OCI-LY7 (cell line): ENCODE data around the gene HOXA7. TPM values are rescaled to one million over a fixed set of nuclear protein-coding genes. Genes with fewer than 3 reads are reported as not detected.

Source experiments
- BruUV-seq: library from RNA; stranded (reverse); fragments of 400-500 nt; replicated peaks from 2 replicates; lab custom pipeline; 2021; lab: Mats Ljungman, UMichigan
- CTCF ChIA-PET: fragments of 300-600 bp; sonication (Branson Sonifier 250); formaldehyde crosslinking; loops from one replicate; lab custom pipeline; 2022; ENCODE audit warnings: antibody characterized with exemption; ENCODE audit not compliant: unreplicated experiment; lab: Charles Lee
- POLR2A ChIA-PET: fragments of 300-600 bp; sonication (Branson Sonifier 250); formaldehyde crosslinking; loops from one replicate; lab custom pipeline; 2022; ENCODE audit warnings: antibody characterized with exemption; lab: Charles Lee
- DNase-seq: peaks from one replicate; pipeline ENCODE4 v3.0.0-alpha.2; 2015; ENCODE audit warnings: low spot score
- H2AFZ ChIP-seq: fragments of 200-600 bp; sonication (generic), shearing (Covaris generic); 2 replicates; pipeline ENCODE4 v1.6.1; 2014; ENCODE audit warnings: mild to moderate bottlenecking, antibody characterized with exemption, low read length, moderate library complexity
- H3K27ac ChIP-seq: fragments of 200-600 bp; sonication (generic); 2 replicates; pipeline ENCODE4 v1.5.1; 2014; ENCODE audit warnings: mixed run types, low read depth, mild to moderate bottlenecking, moderate library complexity, low read length, inconsistent platforms; ENCODE audit not compliant: poor library complexity, severe bottlenecking
- H3K36me3 ChIP-seq: fragments of 200-600 bp; sonication (generic); 2 replicates; pipeline ENCODE4 v1.6.1; 2014; ENCODE audit warnings: mild to moderate bottlenecking, antibody characterized with exemption, low read length, moderate library complexity, mixed read lengths; ENCODE audit not compliant: insufficient read depth
- H3K4me1 ChIP-seq: fragments of 200-600 bp; sonication (generic); 2 replicates; pipeline ENCODE4 v1.5.1; 2014; ENCODE audit warnings: mild to moderate bottlenecking, low read length; ENCODE audit not compliant: insufficient read depth, poor library complexity, severe bottlenecking
- H3K4me2 ChIP-seq: fragments of 200-600 bp; sonication (generic); 2 replicates; pipeline ENCODE4 v1.6.1; 2014; ENCODE audit warnings: mild to moderate bottlenecking, low read length
- H3K4me3 ChIP-seq: fragments of 200-600 bp; sonication (generic); 2 replicates; pipeline ENCODE4 v1.5.1; 2014; ENCODE audit warnings: mild to moderate bottlenecking, low read depth, low read length; ENCODE audit not compliant: poor library complexity, severe bottlenecking
- H3K79me2 ChIP-seq: fragments of 200-600 bp; sonication (generic); 2 replicates; pipeline ENCODE4 v1.6.1; 2016; ENCODE audit warnings: low read depth, mild to moderate bottlenecking, low read length, moderate library complexity, mixed read lengths; ENCODE audit not compliant: insufficient read depth
- H3K9me2 ChIP-seq: fragments of 200-600 bp; sonication (generic); 2 replicates; pipeline ENCODE4 v1.6.1; 2016; ENCODE audit warnings: mild to moderate bottlenecking, low read length, mixed read lengths; ENCODE audit not compliant: insufficient read depth
- H3K9me3 ChIP-seq: fragments of 200-600 bp; sonication (generic); 2 replicates; pipeline ENCODE4 v1.6.1; 2014; ENCODE audit warnings: mild to moderate bottlenecking, mixed run types, low read length, mixed read lengths
- H4K20me1 ChIP-seq: fragments of 200-600 bp; sonication (generic); 2 replicates; pipeline ENCODE4 v1.6.1; 2014; ENCODE audit warnings: mild to moderate bottlenecking, antibody characterized with exemption, low read length, moderate library complexity, mixed read lengths; ENCODE audit not compliant: insufficient read depth
- CTCF ChIP-seq: fragments of 200-600 bp; sonication (generic); conservative IDR thresholded peaks from 2 replicates; pipeline ENCODE4 v1.5.1; 2014; ENCODE audit warnings: mild to moderate bottlenecking, antibody characterized with exemption, low read length, moderate library complexity, mixed read lengths
- EZH2phosphoT487 ChIP-seq: fragments of 200-600 bp; sonication (generic); IDR thresholded peaks from 2 replicates; pipeline ENCODE4 v1.6.1; 2018; ENCODE audit warnings: low read depth, borderline replicate concordance, mild to moderate bottlenecking, mixed run types, antibody characterized with exemption, low read length, moderate library complexity, mixed read lengths
- intact Hi-C: fragments of 100-400 bp; cut with micrococcal nuclease; formaldehyde crosslinking; loops from one replicate; pipeline ENCODE4 v1.10.0; 2022; ENCODE audit not compliant: unreplicated experiment
- total RNA-seq, 2 experiments: library from RNA; depleted of rRNA in 1 of 2; stranded (reverse); fragments of >200 nt in 1 of 2; shearing (Covaris generic) in 1 of 2; gene quantifications; 2 replicates each; pipeline ENCODE4 v1.2.3, GENCODE V29; 2014 to 2022

Gene HOXA7
- total RNA-seq, 2 experiments from 2014 or later: 1.2 to 6.0 TPM

DNA sequence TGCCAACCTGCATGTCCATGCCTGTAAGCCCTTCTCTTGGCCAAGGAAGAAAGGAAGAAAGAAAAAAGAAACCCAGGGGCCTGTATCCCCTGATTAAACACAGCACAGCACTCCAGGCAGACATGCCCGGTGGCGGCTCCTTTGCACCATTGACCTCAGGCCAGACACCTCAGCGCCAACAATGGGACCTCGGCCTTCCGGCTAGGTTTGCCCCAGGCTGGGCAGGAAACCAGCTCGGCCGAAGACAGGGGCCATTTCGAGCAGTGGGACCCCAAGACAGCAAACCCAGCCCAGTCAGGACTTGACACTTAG, 14.8 kb upstream of the HOXA7 start:
- H3K36me3 ChIP-seq: no peaks in the 10 kb centered on the region
- no peaks in the 10 kb centered on the region for H3K9me3 ChIP-seq
- H4K20me1 ChIP-seq: no peaks in the 10 kb centered on the region
- no peak overlapping the region for H3K4me3 ChIP-seq
- no TSS peak for BruUV-seq
- TF ChIP-seq CTCF (no peak), EZH2phosphoT487 (no peak)
- H3K79me2 ChIP-seq: no peaks in the 10 kb centered on the region
- H3K27ac ChIP-seq: no peak overlapping the region
- ChIA-PET POLR2A (no interaction called here), CTCF (no interaction called here)
- no peaks in the 10 kb centered on the region for H3K4me1 ChIP-seq
- intact Hi-C loops: no loop called here
- H3K9me2 ChIP-seq: no peaks in the 10 kb centered on the region
- no peak overlapping the region for H2AFZ ChIP-seq
- no peak for DNase-seq
- no peak overlapping the region for H3K4me2 ChIP-seq

DNA sequence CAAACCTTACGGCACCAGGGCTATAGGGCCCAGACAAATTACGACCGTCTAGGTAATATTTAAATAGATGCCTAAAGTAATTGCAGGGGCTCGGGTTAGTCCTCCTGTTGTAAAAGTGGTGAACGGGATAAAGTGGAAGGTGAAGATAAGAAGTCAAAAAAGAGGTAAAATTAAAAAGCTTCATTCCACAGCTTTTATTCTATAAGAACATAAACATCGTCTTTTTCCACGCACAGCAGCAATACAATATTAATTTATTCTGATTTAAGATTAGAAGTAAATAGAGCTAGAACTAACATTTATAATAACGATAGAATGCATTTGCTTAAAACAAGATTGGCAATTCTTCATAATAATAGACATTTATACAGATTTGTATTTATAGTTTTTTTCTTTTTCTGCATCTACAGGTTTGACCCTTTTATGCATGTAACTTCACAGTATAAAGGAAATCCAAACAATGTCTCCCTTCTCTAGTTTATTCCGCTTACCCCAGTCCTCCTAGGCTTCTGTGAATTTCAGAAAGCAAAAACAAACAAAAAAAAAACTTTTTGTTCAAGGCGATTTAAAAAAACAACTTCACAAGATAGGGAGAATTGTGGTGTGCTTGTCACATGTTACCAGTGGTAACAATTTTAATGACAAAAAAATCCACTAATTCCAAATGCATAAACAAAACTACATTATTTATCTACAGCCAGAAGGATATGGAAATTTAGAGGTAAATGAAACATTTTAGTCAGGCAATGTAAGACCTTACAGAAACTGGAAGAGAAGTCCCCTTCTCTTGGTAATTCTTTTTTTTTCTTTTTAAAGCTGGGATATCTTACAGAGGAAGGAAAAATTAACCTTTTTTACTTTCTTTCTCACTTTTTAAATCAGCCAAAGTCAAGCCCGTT, 14.2 kb upstream of the HOXA7 start:
- no TSS peak for BruUV-seq
- no peak for DNase-seq
- Histone ChIP-seq H3K36me3 (no peaks in the 10 kb centered on the region), H3K27ac (no peak overlapping the region), H3K79me2 (no peaks in the 10 kb centered on the region), H3K4me1 (no peaks in the 10 kb centered on the region), H3K4me2 (no peak overlapping the region), H2AFZ (no peak overlapping the region), H3K4me3 (no peak overlapping the region), H4K20me1 (no peaks in the 10 kb centered on the region), H3K9me3 (no peaks in the 10 kb centered on the region), H3K9me2 (no peaks in the 10 kb centered on the region)
- no peak; the same call in 1 of the 2 replicates for TF ChIP-seq EZH2phosphoT487
- TF ChIP-seq CTCF: no peak
- ChIA-PET CTCF (no interaction called here), POLR2A (interaction anchor here (0.6 to 1.1 kb wide), 2 partner anchors 39 to 1243 kb away, joined by 3 read pairs; no protein-coding TSS in a partner anchor)
- intact Hi-C loops: no loop called here
